Endothelial cell of umbilical vein (primary cell): ENCODE data around the gene TTC9. TPM values are rescaled to one million over a fixed set of nuclear protein-coding genes. Genes with fewer than 3 reads are reported as not detected.

Experiments
- BruUV-seq: library from RNA; stranded (reverse); fragments of 400-500 nt; replicated peaks from 2 replicates; lab custom pipeline; 2021; lab: Mats Ljungman, UMichigan
- CTCF ChIA-PET: fragments of 300-600, 350-600 bp; sonication (Branson Sonifier 250); formaldehyde crosslinking; loops from one replicate; lab custom pipeline; 2021; ENCODE audit warnings: antibody characterized with exemption, inconsistent platforms; lab: Charles Lee
- POLR2A ChIA-PET: fragments of 300-600, 350-600 bp; sonication (Branson Sonifier 250); formaldehyde crosslinking; loops from one replicate; lab custom pipeline; 2021; ENCODE audit warnings: antibody characterized with exemption, inconsistent platforms; lab: Charles Lee
- DNase-seq: peaks from one replicate; pipeline ENCODE4 v3.0.0-alpha.2; 2011; ENCODE audit warnings: low read depth, low spot score
- FAIRE-seq: peaks from 2 replicates; lab custom pipeline; 2011; peaks lifted over from hg19 to GRCh38; lab: Jason Lieb, UNC
- H2AFZ ChIP-seq: 2 replicates; pipeline ENCODE4 v1.6.0; 2012; ENCODE audit warnings: low read depth, low read length, control low read depth, inconsistent platforms
- H3K27ac ChIP-seq: 2 replicates; pipeline ENCODE4 v1.5.1; 2011; ENCODE audit warnings: low read depth, mild to moderate bottlenecking, control low read depth, low read length, moderate library complexity; ENCODE audit not compliant: insufficient read depth
- H3K27me3 ChIP-seq, 2 experiments: 2 replicates each; pipeline versions ENCODE4 v1.6.0 to v1.6.1; 2011; ENCODE audit warnings: low read length in 2 of 2, mixed read lengths in 1 of 2; ENCODE audit not compliant: control insufficient read depth in 2 of 2, insufficient read depth in 2 of 2
- H3K36me3 ChIP-seq, 2 experiments: 2 replicates in 1 of 2; 3 replicates in 1 of 2; pipeline ENCODE4 v1.5.1; 2011; ENCODE audit warnings: low read length in 2 of 2, mild to moderate bottlenecking in 1 of 2, moderate library complexity in 1 of 2; ENCODE audit not compliant: control insufficient read depth in 2 of 2, insufficient read depth in 2 of 2; ENCODE audit errors: extremely low read depth in 1 of 2
- H3K4me1 ChIP-seq: 3 replicates; pipeline ENCODE4 v1.5.1; 2011; ENCODE audit warnings: mild to moderate bottlenecking, low read length; ENCODE audit not compliant: control insufficient read depth, insufficient read depth; ENCODE audit errors: extremely low read depth
- H3K4me2 ChIP-seq: 2 replicates; pipeline ENCODE4 v1.6.1; 2011; ENCODE audit warnings: low read length, control low read depth, mixed read lengths; ENCODE audit not compliant: insufficient read depth
- H3K4me3 ChIP-seq, 3 experiments: fragments of 200-600 bp in 1 of 3; sonication (generic), shearing (Covaris generic) in 1 of 3; replicated peaks in 1 of 3; 2 replicates each; pipeline ENCODE4 v1.5.1; 2011 to 2016; ENCODE audit warnings: control low read depth in 3 of 3, low read length in 3 of 3, mild to moderate bottlenecking in 2 of 3, inconsistent platforms in 1 of 3, low read depth in 1 of 3, moderate library complexity in 1 of 3; ENCODE audit not compliant: insufficient read depth in 1 of 3
- H3K79me2 ChIP-seq: 2 replicates; pipeline ENCODE4 v1.6.0; 2012; ENCODE audit warnings: low read length, inconsistent platforms; ENCODE audit not compliant: control insufficient read depth, insufficient read depth
- H3K9ac ChIP-seq: replicated peaks from 2 replicates; pipeline ENCODE3; 2011; ENCODE audit warnings: low read length, control low read depth; ENCODE audit not compliant: insufficient read depth; ENCODE audit errors: extremely low read depth
- H3K9me1 ChIP-seq: replicated peaks from 3 replicates; pipeline ENCODE4 v1.6.0; 2011; ENCODE audit warnings: mild to moderate bottlenecking, low read length; ENCODE audit not compliant: control insufficient read depth, insufficient read depth; ENCODE audit errors: extremely low read depth
- H3K9me3 ChIP-seq: replicated peaks from 2 replicates; pipeline ENCODE4 v1.5.1; 2012; ENCODE audit warnings: low read length, inconsistent platforms; ENCODE audit not compliant: control insufficient read depth, insufficient read depth
- H4K20me1 ChIP-seq: replicated peaks from 2 replicates; pipeline ENCODE3; 2011; ENCODE audit warnings: mild to moderate bottlenecking, low read length; ENCODE audit not compliant: control insufficient read depth, insufficient read depth; ENCODE audit errors: extremely low read depth
- CTCF ChIP-seq, 2 donors: IDR thresholded peaks; 1 replicate in 1 of 2; 2 replicates in 1 of 2; pipeline ENCODE4 v1.5.1; 2011; ENCODE audit warnings: low read length in 2 of 2, mild to moderate bottlenecking in 2 of 2, moderate library complexity in 2 of 2, control low read depth in 1 of 2, inconsistent platforms in 1 of 2, low read depth in 1 of 2; ENCODE audit not compliant: insufficient read depth in 1 of 2; ENCODE audit errors: extremely low read depth in 1 of 2
- EZH2 ChIP-seq: IDR thresholded peaks from 2 replicates; pipeline ENCODE4 v1.6.1; 2012; ENCODE audit warnings: borderline replicate concordance, low read depth, mild to moderate bottlenecking, moderate library complexity, low read length, inconsistent platforms; ENCODE audit not compliant: severe bottlenecking
- FOS ChIP-seq: IDR thresholded peaks from 2 replicates; pipeline ENCODE4 v1.6.1; 2011; ENCODE audit warnings: mild to moderate bottlenecking, low read length, moderate library complexity, borderline replicate concordance; ENCODE audit not compliant: insufficient read depth
- GATA2 ChIP-seq: IDR thresholded peaks from 2 replicates; pipeline ENCODE4 v1.7.0; 2011; ENCODE audit warnings: low read depth, mild to moderate bottlenecking, moderate library complexity, mixed read lengths, low read length; ENCODE audit not compliant: insufficient read length, insufficient read depth
- JUN ChIP-seq: IDR thresholded peaks from 2 replicates; pipeline ENCODE4 v1.6.1; 2011; ENCODE audit warnings: borderline replicate concordance, low read depth; ENCODE audit not compliant: insufficient read length, insufficient read depth
- MAX ChIP-seq: IDR thresholded peaks from 2 replicates; pipeline ENCODE4 v1.6.1; 2011; ENCODE audit not compliant: insufficient read depth, insufficient read length
- MYC ChIP-seq: IDR thresholded peaks from one replicate; pipeline ENCODE4 v1.6.1; 2011; ENCODE audit warnings: mild to moderate bottlenecking, low read depth, low read length
- POLR2A ChIP-seq: IDR thresholded peaks from 2 replicates; pipeline ENCODE4 v1.6.1; 2012; ENCODE audit warnings: low read depth, mild to moderate bottlenecking, control low read depth, low read length
- POLR2AphosphoS5 ChIP-seq: IDR thresholded peaks from 2 replicates; pipeline ENCODE4 v1.6.1; 2012; ENCODE audit warnings: low read depth, mild to moderate bottlenecking, control low read depth, low read length, moderate library complexity; ENCODE audit not compliant: insufficient read depth
- dilution Hi-C: fragments of 300-500 bp; cut with MboI; formaldehyde crosslinking; loops from one replicate; pipeline ENCODE4 v1.15.0; 2019; ENCODE audit warnings: low sequenced_read_pairs; ENCODE audit not compliant: extremely low pct_ligation_motif_present
- intact Hi-C: fragments of 100-400 bp; cut with micrococcal nuclease; formaldehyde crosslinking; loops from one replicate; pipeline ENCODE4 v1.10.0; 2022
- polyA plus RNA-seq, 4 experiments: library from polyadenylated mRNA; depleted of rRNA in 3 of 4; stranded (reverse) in 3 of 4; unstranded in 1 of 4; fragments of >200 nt; gene quantifications; 2 replicates each; pipeline versions ENCODE4 v1.2.1 to v1.2.3, GENCODE V29; 2011 to 2012; ENCODE audit warnings: missing spikeins in 1 of 4
- total RNA-seq: library from RNA; stranded (reverse); gene quantifications from 2 replicates; pipeline ENCODE4 v1.2.3, GENCODE V29; 2021

The TTC9 gene
- total and polyA plus RNA-seq, 2 donors (not counting 3 experiments of a cell fraction or from before 2014, with no cell fraction given) = 0.06 TPM; not detected in 1

- Histone ChIP-seq H3K36me3 (no peaks in the 10 kb centered on the region), H3K79me2 (no peaks in the 10 kb centered on the region), H3K27me3 (no peaks in the 10 kb centered on the region), H3K27ac (no peak overlapping the region), H3K9me1 (no peaks in the 10 kb centered on the region), H3K4me3 (no peak overlapping the region), H3K4me2 (no peak overlapping the region), H3K9ac (no peak overlapping the region), H4K20me1 (no peaks in the 10 kb centered on the region), H2AFZ (no peak overlapping the region), H3K9me3 (no peaks in the 10 kb centered on the region), H3K4me1 (no peaks in the 10 kb centered on the region)
- intact Hi-C loops = no loop called here
- FAIRE-seq (no peak), DNase-seq (no peak)
- ChIA-PET CTCF (no interaction called here), POLR2A (no interaction called here)
- BruUV-seq = no TSS peak
- TF ChIP-seq JUN = no peak
- TF ChIP-seq POLR2AphosphoS5 = no peak
- no peak for TF ChIP-seq CTCF (IDR thresholded peaks at IDR 0.05; ENCODE audit: extremely low read depth in 1 of 2, insufficient read depth in 1 of 2, low read depth in 1 of 2, low read length in 2 of 2)
- no peak for TF ChIP-seq GATA2
- TF ChIP-seq EZH2 = no peak
- TF ChIP-seq MYC = no peak
- no peak for TF ChIP-seq POLR2A
- dilution Hi-C loops = no loop called here
These were observed 8.1 kb downstream of the TTC9 start for GRCh38 chr14:70649803-70650202.

- Histone ChIP-seq H3K9me1 (no peaks in the 10 kb centered on the region), H3K36me3 (no peaks in the 10 kb centered on the region), H4K20me1 (no peaks in the 10 kb centered on the region), H3K27me3 (no peaks in the 10 kb centered on the region), H3K9me3 (no peaks in the 10 kb centered on the region), H2AFZ (no peak overlapping the region), H3K4me3 (no peak overlapping the region), H3K4me2 (no peak overlapping the region), H3K9ac (no peak overlapping the region), H3K79me2 (no peaks in the 10 kb centered on the region), H3K27ac (no peak overlapping the region), H3K4me1 (peaks cover 3% of the 10 kb centered on the region)
- no peak for FAIRE-seq
- POLR2A ChIA-PET = no interaction called here
- TF ChIP-seq GATA2 (no peak), CTCF (IDR thresholded peaks at IDR 0.05; ENCODE audit: extremely low read depth in 1 of 2, insufficient read depth in 1 of 2, low read depth in 1 of 2, low read length in 2 of 2) (no peak), POLR2A (no peak), JUN (no peak), POLR2AphosphoS5 (no peak), FOS (no peak), MYC (no peak), EZH2 (no peak), MAX (no peak)
- DNase-seq = no peak
- BruUV-seq = no TSS peak
- dilution Hi-C loops = no loop called here
- CTCF ChIA-PET = no interaction called here
- intact Hi-C loops = no loop called here
These were observed 9.8 kb downstream of the TTC9 start for GRCh38 chr14:70651522-70651921.
